Activated CD8-positive, alpha-beta memory T cell treated with anti-CD3 and anti-CD28 coated beads, Interleukin-2, amount 10 ng/mL, durations not matched to agents 7 days and 5 days (primary cell): ENCODE results near the gene EED. TPM values are rescaled to one million over a fixed set of nuclear protein-coding genes. Genes with fewer than 3 reads are reported as not detected.
"Not testable (repeated sequence)": the region's sequence is repeated elsewhere in the genome, so short reads cannot be mapped to it uniquely, and the experiment has no call there.

ENCODE experiments used
- ATAC-seq: fragments of 150-1000 bp; cut with Tn5 transposase; one replicate; pipeline ENCODE4 v1.10.0; 2021; ENCODE audit warnings: moderate library complexity
- CTCF ChIA-PET: fragments of 350-600 bp; sonication (Branson Sonifier 250); formaldehyde crosslinking; loops from one replicate; lab custom pipeline; 2021; ENCODE audit warnings: antibody characterized with exemption; lab: Charles Lee
- DNase-seq: peaks from one replicate; pipeline ENCODE4 v3.0.0-alpha.2; 2020
- H3K27ac Mint-ChIP-seq: one replicate; pipeline ENCODE4 v1.8.0; 2021; ENCODE audit warnings: mild to moderate bottlenecking, mixed read lengths
- H3K27me3 Mint-ChIP-seq: one replicate; pipeline ENCODE4 v1.8.0; 2021; ENCODE audit warnings: mixed read lengths
- H3K36me3 Mint-ChIP-seq: one replicate; pipeline ENCODE4 v1.8.0; 2021; ENCODE audit warnings: mild to moderate bottlenecking, mixed read lengths
- H3K4me1 Mint-ChIP-seq: one replicate; pipeline ENCODE4 v1.8.0; 2021; ENCODE audit warnings: mixed read lengths
- H3K4me3 Mint-ChIP-seq: one replicate; pipeline ENCODE4 v1.8.0; 2021; ENCODE audit warnings: mild to moderate bottlenecking, moderate library complexity, mixed read lengths
- H3K9me3 Mint-ChIP-seq: one replicate; pipeline ENCODE4 v1.8.0; 2022; ENCODE audit warnings: low read depth, mixed read lengths
- total RNA-seq, 2 experiments: library from RNA; stranded (reverse); gene quantifications; one replicate each; pipeline ENCODE4 v1.2.3, GENCODE V29; 2021

Gene EED
- total RNA-seq, 2 experiments from 2014 or later, result 50.1 to 102 TPM

DNA sequence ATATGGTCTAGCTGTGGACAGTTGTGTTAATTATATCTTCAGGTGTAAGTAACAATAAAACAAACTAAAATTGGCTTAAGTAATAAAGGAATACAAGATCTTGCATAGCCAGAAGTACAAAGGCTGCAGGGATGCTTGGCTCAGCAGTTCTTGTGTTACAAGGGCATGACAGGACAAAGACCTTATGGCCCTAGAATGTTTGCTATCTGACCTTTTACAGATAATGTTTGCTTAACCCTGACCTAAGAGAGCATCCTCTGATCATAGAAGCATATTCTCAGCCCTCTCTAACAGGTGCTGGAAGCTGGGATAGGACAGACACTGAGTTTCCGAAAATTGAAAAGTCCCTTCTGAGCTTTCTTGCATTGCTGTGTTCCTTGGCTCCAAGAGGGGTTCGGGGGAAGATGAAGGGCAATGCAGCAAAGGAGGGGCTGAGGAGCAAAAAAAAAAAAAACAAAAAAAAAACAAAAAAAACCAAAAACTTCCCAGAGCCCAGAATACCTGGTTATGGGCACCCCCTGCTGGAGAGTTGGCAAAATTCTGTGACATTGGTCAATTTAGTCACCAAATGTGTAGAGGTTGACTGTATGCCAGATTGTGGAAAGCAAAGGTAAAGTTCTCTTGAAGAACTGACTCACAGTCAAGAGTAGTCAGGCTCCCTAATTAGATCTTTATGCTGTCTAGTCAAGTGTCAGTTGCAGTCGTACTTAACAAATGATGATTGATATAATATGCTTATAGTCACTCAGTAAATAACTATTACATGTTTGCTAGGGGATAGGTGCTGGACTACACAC, 47.1 kb downstream of the EED start:
- Mint-ChIP-seq H3K27me3 (peaks cover 5% of the 10 kb centered on the region), H3K27ac (peak overlapping the region; percentile 78)
- CTCF ChIA-PET, result interaction anchor here (0.6 to 1.9 kb wide), 16 partner anchors 8 to 703 kb away, joined by 3 to 12 read pairs (median 4); partner anchors contain the start of genes CCDC83 and HIKESHI

DNA sequence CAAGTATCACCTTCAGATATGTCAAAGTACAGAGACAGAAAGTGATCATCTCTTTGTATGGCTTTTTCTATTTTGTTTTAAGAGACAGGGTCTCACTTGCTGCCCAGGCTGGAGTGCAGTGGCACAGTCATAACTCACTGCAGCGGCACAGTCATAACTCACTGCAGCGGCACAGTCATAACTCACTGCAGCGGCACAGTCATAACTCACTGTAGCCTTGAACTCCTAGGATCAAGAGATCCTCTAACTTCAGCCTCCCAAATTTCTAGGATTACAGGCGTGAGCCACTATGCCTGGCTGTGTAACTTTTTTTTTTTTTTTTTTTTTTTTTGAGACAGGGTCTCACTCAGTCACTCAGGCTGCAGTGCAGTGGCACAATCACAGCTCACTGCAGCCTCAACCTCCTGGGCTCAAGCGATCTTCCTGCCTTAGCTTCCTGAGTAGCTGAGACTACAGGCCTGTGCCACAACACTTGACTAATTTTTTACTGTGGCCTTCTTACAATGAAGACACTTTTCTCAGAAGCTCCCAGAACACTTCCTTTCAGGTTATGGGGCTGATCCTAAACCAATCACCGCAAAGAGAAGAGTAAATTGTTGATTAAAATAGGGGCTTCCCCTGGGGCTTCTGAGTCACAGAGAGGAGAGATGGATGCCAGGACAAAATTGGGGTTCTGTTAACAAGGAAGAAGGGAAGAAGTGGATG, 48.5 kb downstream of the EED start:
- peak overlapping the region; percentile 78 for H3K27ac Mint-ChIP-seq
- H3K27me3 Mint-ChIP-seq, result peaks cover 5% of the 10 kb centered on the region
- H3K4me1 Mint-ChIP-seq, result peaks cover 51% of the 10 kb centered on the region
- peak; percentile 92 for ATAC-seq
- H3K4me3 Mint-ChIP-seq, result no peak overlapping the region
- H3K9me3 Mint-ChIP-seq, result no peaks in the 10 kb centered on the region
- CTCF ChIA-PET, result interaction anchor here (0.7 to 1.9 kb wide), 8 partner anchors 8 to 438 kb away, joined by 3 to 10 read pairs (median 5); partner anchors contain the start of genes CCDC83, EED and HIKESHI
- peak; percentile 86 for DNase-seq
- H3K36me3 Mint-ChIP-seq, result peaks cover 11% of the 10 kb centered on the region

More for the DNA sequence above, 47.1 kb downstream of the EED start:
- Mint-ChIP-seq H3K36me3 (peaks cover 12% of the 10 kb centered on the region), H3K9me3 (no peaks in the 10 kb centered on the region), H3K4me1 (peaks cover 61% of the 10 kb centered on the region), H3K4me3 (no peak overlapping the region)
- ATAC-seq, result peak; percentile 17
- peak; percentile 78 for DNase-seq

DNA sequence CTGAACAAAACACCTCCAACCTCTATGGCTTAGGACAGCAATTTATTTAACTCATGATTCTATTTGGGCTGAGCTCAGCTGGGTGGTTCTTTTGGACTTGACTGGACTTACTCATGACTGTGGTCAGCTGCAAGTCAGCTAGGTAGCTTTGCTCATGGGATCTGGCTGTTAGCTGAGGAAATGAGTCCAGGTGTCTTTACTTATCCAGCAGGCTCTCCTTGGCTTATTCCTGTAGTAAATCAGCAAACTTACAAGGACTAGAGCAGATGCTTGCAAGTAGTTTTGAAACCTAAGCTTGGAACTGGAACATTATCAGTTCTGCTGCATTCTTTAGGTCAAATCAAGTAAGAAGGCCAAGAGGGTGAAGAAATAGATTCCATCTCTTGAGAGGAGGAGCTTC, 49.5 kb downstream of the EED start:
- Mint-ChIP-seq H3K9me3 (peaks cover 2% of the 10 kb centered on the region), H3K27ac (no peak overlapping the region), H3K36me3 (peaks cover 11% of the 10 kb centered on the region), H3K4me3 (no peak overlapping the region), H3K4me1 (peaks cover 42% of the 10 kb centered on the region), H3K27me3 (peaks cover 5% of the 10 kb centered on the region)
- ATAC-seq (no peak), DNase-seq (no peak)
- CTCF ChIA-PET, result interaction anchor here (0.7 to 1.8 kb wide), 3 partner anchors 8 to 439 kb away, joined by 3 to 10 read pairs (median 6); partner anchors contain the start of genes CCDC83 and HIKESHI

DNA sequence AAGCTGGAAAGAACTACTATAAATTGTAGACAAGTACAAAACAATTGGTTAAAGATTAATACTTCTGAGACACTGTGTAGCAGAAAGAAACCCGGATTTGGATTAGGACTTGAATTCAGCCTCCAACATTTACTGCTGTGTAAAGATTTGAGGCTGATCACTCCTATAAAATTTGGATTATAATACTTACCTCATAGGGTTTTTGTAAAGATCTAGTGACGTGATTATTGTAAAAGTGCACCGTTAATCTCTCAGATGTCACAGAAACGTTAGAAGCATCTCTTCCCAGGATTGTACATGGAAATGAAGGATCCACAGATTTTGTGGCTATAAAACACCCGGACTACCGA, 57.2 kb downstream of the EED start:
- H3K27ac Mint-ChIP-seq, result peak overlapping the region; percentile 87
- DNase-seq (no peak), ATAC-seq (no peak)
- peaks cover 13% of the 10 kb centered on the region for H3K36me3 Mint-ChIP-seq
- peaks cover 2% of the 10 kb centered on the region for H3K9me3 Mint-ChIP-seq
- H3K4me1 Mint-ChIP-seq, result peaks cover 31% of the 10 kb centered on the region
- peak overlapping the region; percentile 92 for H3K4me3 Mint-ChIP-seq
- CTCF ChIA-PET, result interaction anchor here (1.8 to 2.5 kb wide), 3 partner anchors 8 to 13 kb away, joined by 6 to 12 read pairs (median 9); no protein-coding TSS in a partner anchor
- no peaks in the 10 kb centered on the region for H3K27me3 Mint-ChIP-seq

DNA sequence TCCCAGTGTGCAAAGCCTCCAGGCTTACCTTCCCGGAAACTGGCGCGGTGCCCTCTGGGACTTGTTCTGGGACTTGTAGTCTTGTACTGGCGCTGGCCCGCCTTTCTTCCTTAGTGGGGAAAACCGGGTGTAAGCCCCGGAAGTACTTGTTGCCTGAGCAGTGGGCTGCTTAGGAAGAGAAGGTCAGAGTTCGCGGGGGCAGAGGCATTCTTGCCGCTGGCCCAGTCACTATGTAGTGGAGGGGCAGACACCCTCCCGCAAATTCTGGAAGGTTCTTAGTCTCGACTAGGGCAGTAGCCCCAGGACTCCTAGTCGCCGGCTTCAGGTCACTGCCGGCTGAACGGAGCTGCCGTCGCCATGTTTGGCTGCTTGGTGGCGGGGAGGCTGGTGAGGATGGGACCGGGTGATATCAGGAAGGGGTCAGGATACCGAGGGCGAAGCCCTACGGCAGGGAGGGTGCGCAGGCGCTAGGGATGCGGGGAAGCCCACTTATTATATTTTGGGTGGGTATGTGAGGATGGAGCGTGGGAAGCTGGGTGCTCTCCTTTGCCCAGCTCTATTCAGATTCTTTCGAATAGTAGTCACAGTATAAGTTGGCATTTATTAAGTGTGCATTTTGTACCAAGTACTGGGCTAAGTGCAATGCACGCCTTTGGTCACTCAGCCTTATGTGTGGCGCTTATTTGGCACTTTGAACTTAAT, 57.7 kb downstream of the EED start, which contains the start of gene HIKESHI:
HIKESHI (plus strand) TSS at position 149 of the 702 bp plus-strand sequence; CDS start at position 358, 209 bp downstream.
- peaks cover 2% of the 10 kb centered on the region for H3K9me3 Mint-ChIP-seq
- H3K36me3 Mint-ChIP-seq, result peaks cover 13% of the 10 kb centered on the region
- DNase-seq (peak; percentile 94), ATAC-seq (peak; percentile 99)
- H3K4me3 Mint-ChIP-seq, result peak within 1 kb of the TSS; percentile 92
- H3K4me1 Mint-ChIP-seq, result peaks cover 31% of the 10 kb centered on the region
- no peaks in the 10 kb centered on the region for H3K27me3 Mint-ChIP-seq
- CTCF ChIA-PET, result interaction anchor here (0.7 to 1.8 kb wide), 6 partner anchors 9 to 447 kb away, joined by 3 to 12 read pairs (median 4); partner anchors contain the start of gene CCDC83
- peak within 1 kb of the TSS; percentile 87 for H3K27ac Mint-ChIP-seq

DNA sequence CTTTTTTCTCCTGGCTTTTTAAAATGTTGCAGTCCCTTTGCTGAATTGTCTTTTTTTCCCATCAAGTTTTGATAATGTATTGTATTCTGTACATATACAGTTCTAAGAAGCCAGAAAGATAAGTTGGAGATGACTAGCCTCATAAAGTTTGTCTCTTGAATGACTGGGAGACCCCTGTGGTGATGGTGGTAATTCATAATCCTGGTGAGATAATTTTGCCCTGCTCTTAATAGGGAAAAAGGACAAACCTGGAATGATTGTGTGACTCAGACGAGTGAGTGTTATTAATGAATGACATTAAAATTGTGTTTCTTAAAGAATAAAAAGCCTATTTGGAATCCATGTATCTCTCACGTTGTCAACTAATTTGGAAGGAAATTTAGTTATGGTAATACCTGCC, 58.7 kb downstream of the EED start:
- DNase-seq (no peak), ATAC-seq (no peak)
- H3K9me3 Mint-ChIP-seq, result peaks cover under 1% of the 10 kb centered on the region
- no peaks in the 10 kb centered on the region for H3K27me3 Mint-ChIP-seq
- H3K4me3 Mint-ChIP-seq, result peak overlapping the region; percentile 92
- peaks cover 31% of the 10 kb centered on the region for H3K4me1 Mint-ChIP-seq
- CTCF ChIA-PET, result interaction anchor here (1.1 to 1.8 kb wide), 3 partner anchors 10 to 448 kb away, joined by 3 to 6 read pairs (median 3); partner anchors contain the start of gene CCDC83
- H3K27ac Mint-ChIP-seq, result peak overlapping the region; percentile 63
- H3K36me3 Mint-ChIP-seq, result peaks cover 12% of the 10 kb centered on the region

DNA sequence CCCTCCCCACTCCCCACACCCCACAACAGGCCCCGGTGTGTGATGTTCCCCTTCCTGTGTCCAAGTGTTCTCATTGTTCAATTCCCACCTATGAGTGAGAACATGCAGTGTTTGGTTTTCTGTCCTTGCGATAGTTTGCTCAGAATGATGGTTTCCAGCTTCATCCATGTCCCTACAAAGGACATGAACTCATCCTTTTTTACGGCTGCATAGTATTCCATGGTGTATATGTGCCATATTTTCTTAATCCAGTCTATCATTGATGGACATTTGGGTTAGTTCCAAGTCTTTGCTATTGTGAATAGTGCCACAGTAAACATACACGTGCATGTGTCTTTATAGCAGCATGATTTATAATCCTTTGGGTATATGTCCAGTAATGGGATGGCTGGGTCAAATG, 64.2 kb downstream of the EED start:
- H3K4me3 Mint-ChIP-seq, H3K27me3 Mint-ChIP-seq, CTCF ChIA-PET, DNase-seq, H3K27ac Mint-ChIP-seq, ATAC-seq, H3K9me3 Mint-ChIP-seq: not testable (repeated sequence)
- Mint-ChIP-seq H3K4me1 (peaks cover 14% of the 10 kb centered on the region), H3K36me3 (peaks cover 53% of the 10 kb centered on the region)

DNA sequence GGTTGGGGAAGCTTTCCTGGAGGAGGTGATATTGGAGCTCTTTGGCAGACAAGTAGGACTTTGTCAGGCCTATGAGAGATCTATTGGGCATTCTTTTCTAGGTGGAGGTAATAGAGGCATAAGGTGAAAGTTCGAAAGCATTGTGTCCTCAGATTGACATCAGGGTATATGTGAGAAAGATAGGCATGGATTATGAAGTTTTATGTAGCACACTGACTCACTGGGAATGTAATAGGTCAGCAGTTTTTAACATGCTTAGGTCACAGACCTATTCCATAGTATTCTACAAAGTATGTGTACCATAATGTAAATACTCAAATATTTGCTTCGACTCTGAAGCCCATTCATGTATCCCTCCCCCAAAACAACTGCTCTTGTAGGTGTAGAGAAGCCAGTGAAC, 69.2 kb downstream of the EED start:
- DNase-seq (no peak), ATAC-seq (no peak)
- no peak overlapping the region for H3K27ac Mint-ChIP-seq
- no peak overlapping the region for H3K4me3 Mint-ChIP-seq
- CTCF ChIA-PET, result interaction anchor here (1.0 to 1.4 kb wide), 2 partner anchors 46 to 105 kb away, joined by 3 read pairs; no protein-coding TSS in a partner anchor
- peaks cover 68% of the 10 kb centered on the region for H3K36me3 Mint-ChIP-seq
- no peaks in the 10 kb centered on the region for H3K9me3 Mint-ChIP-seq
- no peaks in the 10 kb centered on the region for H3K27me3 Mint-ChIP-seq
- H3K4me1 Mint-ChIP-seq, result peaks cover 6% of the 10 kb centered on the region

DNA sequence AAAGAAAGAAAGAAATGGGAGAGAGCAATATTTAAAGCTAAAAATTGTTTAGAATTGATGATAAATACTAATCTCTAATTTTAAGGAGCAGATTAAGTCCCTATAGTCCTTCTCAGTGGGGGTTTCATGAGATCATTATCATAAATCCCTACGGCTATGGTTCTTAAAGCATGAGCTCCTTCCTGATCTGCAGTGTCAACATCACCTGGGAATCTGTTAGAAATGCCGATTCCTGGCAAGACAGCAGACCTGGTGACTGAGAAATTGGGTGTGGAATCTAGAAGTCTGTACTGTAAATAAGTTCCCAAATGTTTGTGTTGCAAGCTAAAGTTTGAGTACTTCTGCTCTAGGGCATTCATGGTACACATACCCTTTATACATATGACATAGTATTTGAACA, 70.1 kb downstream of the EED start:
- ATAC-seq (no peak), DNase-seq (no peak)
- no peaks in the 10 kb centered on the region for H3K27me3 Mint-ChIP-seq
- CTCF ChIA-PET, result interaction anchor here (1.4 kb wide), 1 partner anchor 45 kb away, joined by 3 read pairs; no protein-coding TSS in a partner anchor
- no peak overlapping the region for H3K4me3 Mint-ChIP-seq
- H3K27ac Mint-ChIP-seq, result no peak overlapping the region
- H3K36me3 Mint-ChIP-seq, result peaks cover 65% of the 10 kb centered on the region
- peaks cover 6% of the 10 kb centered on the region for H3K4me1 Mint-ChIP-seq
- H3K9me3 Mint-ChIP-seq, result no peaks in the 10 kb centered on the region

Other genes with a start within 250 kb of the EED start
- 100 to 1,000 TPM; 123 to 166 TPM for gene PICALM, start 175.7 kb upstream of the EED start, total RNA-seq
- 10 to 100 TPM; 37.3 to 44.9 TPM for gene HIKESHI, start 57.5 kb downstream of the EED start, total RNA-seq
- under 1 TPM; 0.16 to 0.50 TPM for gene CCDC81, start 130.1 kb downstream of the EED start, total RNA-seq